ENCODE data around the gene TCERG1. TPM values are rescaled to one million over a fixed set of nuclear protein-coding genes. Genes with fewer than 3 reads are reported as not detected.

TCERG1 gene
- total and polyA plus RNA-seq, 9 of the 15 experiments (the other 6 are each of a cell fraction or from before 2014, with no cell fraction given) = 50.3 to 148 (median 119) TPM

DNA sequence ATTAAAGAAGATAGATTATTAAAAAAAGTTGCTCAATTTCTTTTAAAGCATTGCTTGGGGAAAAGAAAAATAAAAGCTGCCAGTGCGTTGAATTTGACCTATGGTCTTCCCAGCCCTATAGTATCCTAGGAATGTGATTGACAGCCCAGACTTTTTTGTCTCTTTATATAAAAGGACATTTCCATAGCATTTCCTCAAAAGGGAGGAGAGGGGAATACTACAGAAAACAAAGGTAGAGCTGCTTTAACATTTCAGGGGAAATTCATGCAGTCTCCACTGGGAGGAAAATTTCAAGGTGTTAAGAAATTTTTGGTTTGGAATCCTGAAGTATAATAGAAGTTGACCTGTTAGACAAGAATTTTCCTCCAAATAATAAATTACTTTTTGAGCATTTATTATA, 86.7 kb downstream of the TCERG1 start:
- no TSS peak for BruUV-seq (replicated peaks)
- FAIRE-seq = no peak
- H3K79me2 ChIP-seq (ENCODE audit: control insufficient read depth, insufficient read depth, low read length) = no peaks in the 10 kb centered on the region
- POLR2A ChIA-PET = interaction anchor here (0.6 kb wide), 1 partner anchor 100 kb away, joined by 3 read pairs; no protein-coding TSS in a partner anchor
- no peak overlapping the region for H3K4me3 ChIP-seq
- DNase-seq (ENCODE audit: extremely low read depth in 1 of 4, low spot score in 3 of 4) = no peak
- H3K27me3 ChIP-seq (ENCODE audit: control insufficient read depth in 2 of 2, insufficient read depth in 2 of 2, low read length in 2 of 2) = peaks cover 0 to 11% of the 10 kb centered on the region in 2 experiments; a peak in 1 of 5 replicates
- H4K20me1 ChIP-seq (replicated peaks; ENCODE audit: control insufficient read depth, insufficient read depth, low read length) = no peaks in the 10 kb centered on the region
- TF ChIP-seq HNRNPK (IDR thresholded peaks at IDR 0.05; ENCODE audit: low read depth, low read length, poor library complexity, severe bottlenecking) (no peak), TFAM (CRISPR knock-in tag; conservative IDR thresholded peaks at IDR 0.05) (no peak), CBX2 (IDR thresholded peaks at IDR 0.05; ENCODE audit: insufficient read depth, low read length, poor library complexity, severe bottlenecking) (no peak), CEBPB (tag; IDR thresholded peaks at IDR 0.05) (no peak), ZNF143 (CRISPR knock-in tag; IDR thresholded peaks at IDR 0.05) (no peak), FOS (IDR thresholded peaks at IDR 0.05; ENCODE audit: extremely low read depth, insufficient read length) (no peak), EP400 (IDR thresholded peaks at IDR 0.05) (no peak), RBBP5 (IDR thresholded peaks at IDR 0.05; ENCODE audit: borderline replicate concordance, insufficient read depth, low read length, poor library complexity, severe bottlenecking) (no peak), YBX1 (IDR thresholded peaks at IDR 0.05) (no peak), MAFG (tag; conservative IDR thresholded peaks at IDR 0.05) (no peak), RCOR1 (IDR thresholded peaks at IDR 0.05; ENCODE audit: borderline replicate concordance in 1 of 2, low read depth in 2 of 2, low read length in 2 of 2) (no peak), MYNN (IDR thresholded peaks at IDR 0.05) (no peak), MYNN (CRISPR knock-in tag; IDR thresholded peaks at IDR 0.05) (no peak)
- TF ChIP-seq, protein P1, sequence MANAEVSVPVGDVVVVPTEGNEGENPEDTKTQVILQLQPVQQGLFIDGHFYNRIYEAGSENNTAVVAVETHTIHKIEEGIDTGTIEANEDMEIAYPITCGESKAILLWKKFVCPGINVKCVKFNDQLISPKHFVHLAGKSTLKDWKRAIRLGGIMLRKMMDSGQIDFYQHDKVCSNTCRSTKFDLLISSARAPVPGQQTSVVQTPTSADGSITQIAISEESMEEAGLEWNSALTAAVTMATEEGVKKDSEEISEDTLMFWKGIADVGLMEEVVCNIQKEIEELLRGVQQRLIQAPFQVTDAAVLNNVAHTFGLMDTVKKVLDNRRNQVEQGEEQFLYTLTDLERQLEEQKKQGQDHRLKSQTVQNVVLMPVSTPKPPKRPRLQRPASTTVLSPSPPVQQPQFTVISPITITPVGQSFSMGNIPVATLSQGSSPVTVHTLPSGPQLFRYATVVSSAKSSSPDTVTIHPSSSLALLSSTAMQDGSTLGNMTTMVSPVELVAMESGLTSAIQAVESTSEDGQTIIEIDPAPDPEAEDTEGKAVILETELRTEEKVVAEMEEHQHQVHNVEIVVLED (CRISPR knock-in tag; IDR thresholded peaks at IDR 0.05) = no peak
- TF ChIP-seq, protein P2, sequence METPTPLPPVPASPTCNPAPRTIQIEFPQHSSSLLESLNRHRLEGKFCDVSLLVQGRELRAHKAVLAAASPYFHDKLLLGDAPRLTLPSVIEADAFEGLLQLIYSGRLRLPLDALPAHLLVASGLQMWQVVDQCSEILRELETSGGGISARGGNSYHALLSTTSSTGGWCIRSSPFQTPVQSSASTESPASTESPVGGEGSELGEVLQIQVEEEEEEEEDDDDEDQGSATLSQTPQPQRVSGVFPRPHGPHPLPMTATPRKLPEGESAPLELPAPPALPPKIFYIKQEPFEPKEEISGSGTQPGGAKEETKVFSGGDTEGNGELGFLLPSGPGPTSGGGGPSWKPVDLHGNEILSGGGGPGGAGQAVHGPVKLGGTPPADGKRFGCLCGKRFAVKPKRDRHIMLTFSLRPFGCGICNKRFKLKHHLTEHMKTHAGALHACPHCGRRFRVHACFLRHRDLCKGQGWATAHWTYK (CRISPR knock-in tag; IDR thresholded peaks at IDR 0.05) = no peak
- no CpG with 5 or more reads among the region's 1 CpG for WGBS (ENCODE audit: insufficient coverage, low coverage, missing lambda C conversion rate)
- H3K4me2 ChIP-seq (ENCODE audit: insufficient read depth, low read length) = no peak overlapping the region
- H3K9me1 ChIP-seq (ENCODE audit: control insufficient read depth, insufficient read depth, low read length) = no peaks in the 10 kb centered on the region
- intact Hi-C loops (cut with micrococcal nuclease) (loop anchor here (1.0 kb wide), 2 partner anchors 432 to 655 kb away; no protein-coding TSS in a partner anchor), in situ Hi-C loops (cut with MboI) (no loop called here)
- H3K36me3 ChIP-seq (ENCODE audit: control insufficient read depth, insufficient read depth, low read length) = no peaks in the 10 kb centered on the region
- H2AFZ ChIP-seq (ENCODE audit: low read depth, low read length) = no peak overlapping the region
- H3K27ac ChIP-seq (ENCODE audit: extremely low read depth, low read depth, low read length) = no peak overlapping the region
- ATAC-seq = no peak
- H3K9ac ChIP-seq (ENCODE audit: insufficient read depth in 1 of 2, low read depth in 2 of 2, low read length in 2 of 2) = no peak overlapping the region
- H3K4me1 ChIP-seq (replicated peaks in 1 of 2; ENCODE audit: control insufficient read depth in 2 of 2, insufficient read depth in 2 of 2, low read length in 2 of 2) = no peaks in the 10 kb centered on the region
- no peaks in the 10 kb centered on the region for H3K9me3 ChIP-seq (replicated peaks; ENCODE audit: control insufficient read depth, insufficient read depth, low read depth, low read length)
- CTCF ChIA-PET (ENCODE audit: low intra/inter-chr PET ratio) = interaction anchor here (1.6 kb wide), 1 partner anchor 432 kb away, joined by 7 read pairs; no protein-coding TSS in a partner anchor
